ENCODE measurements around the gene ERP29. TPM values are rescaled to one million over a fixed set of nuclear protein-coding genes. Genes with fewer than 3 reads are reported as not detected.
"Not testable (repeated sequence)": the region's sequence is repeated elsewhere in the genome, so short reads cannot be mapped to it uniquely, and the experiment has no call there.

The ERP29 gene
- total RNA-seq, 1 experiment from 2014 or later, result 193 TPM

DNA sequence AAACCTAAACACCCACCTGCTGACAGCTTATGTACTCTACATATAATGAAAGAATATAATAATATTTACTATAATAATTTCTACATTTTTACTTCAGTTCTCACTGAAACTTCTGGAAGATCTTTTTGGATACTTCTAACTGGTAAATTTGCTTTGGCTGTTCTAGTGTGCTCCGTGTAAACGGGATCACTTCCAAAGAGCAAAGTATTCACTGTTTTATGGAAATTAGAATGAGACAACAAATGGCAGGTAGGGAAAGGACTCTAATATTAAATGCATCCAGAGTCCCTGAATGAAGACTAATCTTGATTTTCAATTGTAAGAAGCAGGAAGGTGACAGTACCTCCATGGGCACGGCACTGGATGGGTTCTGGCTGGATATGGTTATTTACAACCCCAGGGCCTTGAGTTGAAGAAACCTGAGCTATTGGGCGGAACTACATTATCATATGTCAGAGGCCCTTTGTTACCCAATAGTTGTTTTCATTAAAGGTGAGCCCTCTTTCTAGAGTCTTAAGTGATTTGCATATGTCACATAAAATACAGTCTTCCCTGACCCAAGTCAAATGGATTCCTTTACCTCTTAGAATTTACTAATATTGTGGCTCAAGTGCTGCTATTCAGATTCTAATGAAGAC lies 10.7 kb downstream of the ERP29 start:
- in situ Hi-C loops (cut with HindIII; ENCODE audit: low pct_unique_long_range_greater_than_20kb, low sequenced_read_pairs), result no loop called here
- no peak for DNase-seq (ENCODE audit: low read depth)

DNA sequence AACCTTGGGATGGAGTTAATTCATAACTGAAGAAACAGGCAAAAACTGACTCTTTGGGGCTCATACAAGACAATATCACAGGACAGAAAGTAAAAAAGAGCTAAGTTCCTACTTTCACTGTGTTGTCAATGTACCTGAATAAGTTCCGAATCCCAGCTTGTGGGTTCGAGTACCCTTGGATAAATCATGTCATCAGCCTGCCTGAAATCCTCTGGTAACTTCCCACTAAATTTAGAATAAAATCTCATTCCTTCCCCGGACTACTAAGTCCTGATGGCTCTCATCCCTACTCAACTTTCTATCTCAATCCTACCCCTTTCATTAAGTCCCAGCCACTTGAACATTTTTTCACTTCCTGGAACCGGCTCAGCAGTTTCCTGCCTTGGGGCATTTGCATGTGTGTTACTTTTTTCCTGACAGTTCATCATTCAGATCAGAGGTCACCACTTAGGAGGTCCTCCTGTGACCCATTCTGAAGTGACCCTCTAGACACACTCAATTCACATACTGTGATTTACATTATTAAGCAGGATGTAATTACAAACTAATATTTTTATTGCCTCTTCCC lies 12.7 kb downstream of the ERP29 start:
- in situ Hi-C loops (cut with HindIII; ENCODE audit: low pct_unique_long_range_greater_than_20kb, low sequenced_read_pairs), result no loop called here
- DNase-seq (ENCODE audit: low read depth), result no peak

DNA sequence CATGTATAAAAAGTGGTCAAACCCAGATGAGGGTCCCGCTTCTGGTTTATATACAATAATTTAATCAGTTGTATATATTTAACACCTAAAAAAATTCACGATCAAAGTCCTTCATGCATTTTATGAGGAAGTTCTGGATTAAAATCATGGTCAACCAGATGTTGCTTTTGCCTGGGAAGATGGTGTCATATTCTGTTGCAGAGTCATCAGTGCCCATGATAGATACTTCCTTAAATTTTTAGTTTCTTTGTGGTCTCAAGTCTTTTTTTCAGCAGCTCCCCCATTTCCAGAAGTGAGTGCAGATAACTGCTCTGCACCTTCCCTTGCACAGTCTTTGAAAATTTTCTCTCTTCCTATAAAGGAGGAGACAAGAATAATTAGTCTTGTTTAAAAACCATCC lies 16.1 kb downstream of the ERP29 start:
- in situ Hi-C loops (cut with HindIII; ENCODE audit: low pct_unique_long_range_greater_than_20kb, low sequenced_read_pairs), result no loop called here
- DNase-seq (ENCODE audit: low read depth), result no peak

DNA sequence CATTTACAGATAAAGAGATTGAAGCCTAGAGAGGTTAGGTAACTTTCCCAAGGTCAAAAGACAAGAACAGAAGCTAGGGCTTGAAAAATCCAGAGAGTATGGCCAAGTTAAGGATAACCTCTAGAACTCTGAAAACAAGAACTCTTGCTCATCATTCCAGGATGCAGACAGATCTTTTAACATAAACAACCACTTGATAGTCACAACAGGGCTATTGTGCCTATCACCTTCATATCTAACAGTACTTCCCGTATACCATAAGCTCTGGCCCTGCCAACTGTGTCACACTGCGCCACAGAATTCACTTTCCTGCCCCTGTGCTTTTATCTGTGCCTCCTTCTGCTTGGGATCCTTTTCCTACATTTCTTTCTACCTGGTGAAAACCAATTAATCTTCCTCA lies 18.2 kb downstream of the ERP29 start:
- no peak for DNase-seq (ENCODE audit: low read depth)
- in situ Hi-C loops (cut with HindIII; ENCODE audit: low pct_unique_long_range_greater_than_20kb, low sequenced_read_pairs), result no loop called here

DNA sequence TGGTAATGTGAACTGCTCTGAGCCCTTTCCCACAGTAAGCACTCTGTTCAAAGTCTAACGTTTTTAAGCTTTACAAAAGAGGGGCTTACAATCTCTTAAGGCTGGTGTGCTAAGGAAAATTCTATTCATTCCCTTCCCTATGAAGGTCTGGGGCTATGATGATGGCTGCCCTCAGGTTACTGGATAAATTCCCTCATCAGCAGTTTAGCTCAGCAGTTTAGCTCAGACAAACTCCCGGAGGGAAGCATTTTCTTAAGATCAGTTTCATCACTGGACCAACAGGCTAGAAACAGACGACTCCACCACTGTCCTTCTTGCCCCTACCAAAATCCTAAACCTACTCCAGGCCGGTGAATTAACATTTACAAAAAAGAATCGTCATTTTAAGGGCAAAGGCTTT lies 19.1 kb downstream of the ERP29 start:
- DNase-seq (ENCODE audit: low read depth), result no peak

DNA sequence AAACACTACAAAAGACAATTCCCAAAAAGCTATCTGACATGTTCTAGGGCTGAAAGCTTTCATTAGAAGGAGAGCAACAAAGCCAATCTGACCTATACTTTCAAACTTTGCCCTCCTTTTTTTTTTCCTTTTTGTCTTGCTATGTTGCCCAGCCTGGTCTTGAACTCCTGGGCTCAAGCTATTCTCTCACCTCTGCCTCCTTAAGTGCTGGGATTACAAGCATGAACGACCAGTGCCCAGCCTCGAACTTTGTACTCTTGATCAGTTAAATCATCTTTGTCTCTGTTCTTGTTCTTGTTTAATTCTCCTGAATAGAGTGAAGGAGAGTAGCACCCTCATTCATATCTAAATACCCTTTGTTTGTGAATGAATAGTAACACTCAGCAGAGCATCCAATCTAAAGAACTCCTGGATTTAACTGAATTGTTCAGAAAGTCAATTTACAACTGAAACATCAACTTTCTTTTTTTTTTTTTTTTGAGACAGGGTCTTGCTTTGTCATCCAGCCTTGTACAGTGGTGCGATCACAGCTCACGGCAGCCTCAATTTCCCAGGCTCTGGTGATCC lies 22.1 kb downstream of the ERP29 start:
- DNase-seq (ENCODE audit: low read depth), result no peak
- in situ Hi-C loops (cut with HindIII; ENCODE audit: low pct_unique_long_range_greater_than_20kb, low sequenced_read_pairs), result no loop called here

More for the DNA sequence above, 19.1 kb downstream of the ERP29 start:
- in situ Hi-C loops (cut with HindIII; ENCODE audit: low pct_unique_long_range_greater_than_20kb, low sequenced_read_pairs), result no loop called here

DNA sequence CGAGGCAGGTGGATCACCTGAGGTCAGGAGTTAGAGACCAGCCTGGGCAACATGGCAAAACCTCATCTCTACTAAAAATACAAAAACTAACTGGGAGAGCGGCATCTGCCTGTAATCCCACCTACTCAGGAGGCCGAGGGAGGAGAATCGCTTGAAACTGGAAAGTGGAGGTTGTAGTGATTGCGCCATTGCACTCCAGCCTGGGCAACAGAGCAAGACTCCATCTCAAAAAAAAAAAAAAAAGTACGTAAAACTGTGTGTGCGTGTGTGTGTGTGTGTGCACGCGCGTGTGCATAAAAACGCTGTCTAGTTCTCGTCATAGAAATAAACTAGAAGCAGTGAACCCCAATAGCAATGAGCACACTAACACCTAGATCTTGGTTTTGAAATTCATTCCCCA lies 23.4 kb downstream of the ERP29 start:
- in situ Hi-C loops (cut with HindIII; ENCODE audit: low pct_unique_long_range_greater_than_20kb, low sequenced_read_pairs); DNase-seq (ENCODE audit: low read depth): not testable (repeated sequence)

DNA sequence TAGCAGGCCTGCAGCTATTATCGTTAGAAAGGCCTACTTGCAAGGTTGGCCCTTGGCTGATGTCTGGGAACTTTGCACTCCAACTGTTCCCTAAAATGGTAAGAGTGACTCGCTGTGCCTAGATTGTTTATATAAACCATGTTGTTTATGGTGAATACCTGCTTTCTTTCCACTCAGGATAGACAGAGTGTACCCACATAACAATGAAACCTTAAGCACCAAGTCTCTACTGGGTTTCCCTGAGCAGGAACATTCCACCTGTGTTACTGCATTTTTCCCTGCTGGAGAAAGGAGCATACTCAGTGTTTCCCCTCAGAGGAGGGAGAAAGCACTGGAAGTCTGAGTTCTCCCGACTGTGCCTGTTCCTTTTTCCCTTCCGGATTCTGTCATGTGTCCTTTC lies 32.8 kb downstream of the ERP29 start:
- in situ Hi-C loops (cut with HindIII; ENCODE audit: low pct_unique_long_range_greater_than_20kb, low sequenced_read_pairs), result no loop called here
- DNase-seq (ENCODE audit: low read depth), result no peak

DNA sequence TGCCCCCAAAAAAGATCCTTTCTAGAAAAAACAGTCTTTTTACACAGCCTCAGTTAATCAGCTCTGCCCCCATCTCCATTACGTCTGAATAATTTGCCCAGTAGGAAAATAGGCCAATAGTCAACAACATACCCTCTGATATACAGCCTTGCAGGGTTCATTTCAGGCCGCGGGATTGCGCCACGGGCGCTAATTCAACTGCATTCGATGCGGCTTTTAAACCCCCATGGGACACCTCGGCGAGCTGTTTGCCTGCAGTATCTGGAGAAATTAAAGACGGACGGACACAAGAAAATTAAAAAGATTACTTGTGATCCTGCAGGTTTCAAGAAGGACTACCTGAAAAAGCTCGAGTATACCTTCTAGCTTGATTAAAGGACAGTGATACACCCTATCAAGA lies 36.1 kb downstream of the ERP29 start:
- no peak for DNase-seq (ENCODE audit: low read depth)
- in situ Hi-C loops (cut with HindIII; ENCODE audit: low pct_unique_long_range_greater_than_20kb, low sequenced_read_pairs), result no loop called here

DNA sequence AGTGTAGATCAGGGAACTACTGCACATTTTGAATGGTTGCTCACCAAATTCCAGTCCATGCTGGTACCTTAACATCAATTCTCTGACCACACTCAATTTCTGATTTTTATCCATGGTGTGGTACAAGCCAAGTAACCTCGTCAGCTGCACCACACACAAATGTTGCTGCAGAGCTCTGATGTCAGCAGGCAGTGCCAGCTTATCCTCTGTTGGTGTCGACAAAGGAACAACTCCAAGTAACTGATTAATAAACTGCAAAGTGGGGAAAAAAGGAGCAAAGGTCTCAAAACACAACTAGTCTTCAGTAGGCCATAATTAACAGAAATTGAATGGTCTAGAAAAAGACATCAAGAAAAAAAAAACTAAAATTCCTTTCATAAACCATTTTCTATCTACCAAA lies 47.9 kb downstream of the ERP29 start:
- in situ Hi-C loops (cut with HindIII; ENCODE audit: low pct_unique_long_range_greater_than_20kb, low sequenced_read_pairs), result no loop called here
- peak; percentile 34 for DNase-seq (ENCODE audit: low read depth)

DNA sequence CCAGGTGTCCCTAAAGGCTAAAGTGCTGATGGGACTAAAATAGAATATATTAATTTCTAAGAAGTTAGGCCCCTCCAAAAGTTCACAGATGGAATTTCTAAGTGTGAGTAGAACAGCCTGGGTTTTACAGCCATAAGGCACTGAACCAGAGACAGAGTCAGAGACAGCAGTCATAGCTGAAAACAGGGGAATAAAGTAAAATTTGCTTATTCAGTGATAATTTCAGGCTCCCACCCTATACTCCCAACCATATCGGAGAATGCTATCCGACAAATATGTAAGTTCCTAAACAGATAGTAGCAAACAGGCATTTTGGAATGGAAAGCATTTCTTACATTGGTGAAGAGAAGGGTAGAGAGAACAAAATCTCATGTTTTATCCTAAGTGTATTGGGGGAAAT lies 50.0 kb downstream of the ERP29 start:
- in situ Hi-C loops (cut with HindIII; ENCODE audit: low pct_unique_long_range_greater_than_20kb, low sequenced_read_pairs), result no loop called here
- DNase-seq (ENCODE audit: low read depth), result no peak

DNA sequence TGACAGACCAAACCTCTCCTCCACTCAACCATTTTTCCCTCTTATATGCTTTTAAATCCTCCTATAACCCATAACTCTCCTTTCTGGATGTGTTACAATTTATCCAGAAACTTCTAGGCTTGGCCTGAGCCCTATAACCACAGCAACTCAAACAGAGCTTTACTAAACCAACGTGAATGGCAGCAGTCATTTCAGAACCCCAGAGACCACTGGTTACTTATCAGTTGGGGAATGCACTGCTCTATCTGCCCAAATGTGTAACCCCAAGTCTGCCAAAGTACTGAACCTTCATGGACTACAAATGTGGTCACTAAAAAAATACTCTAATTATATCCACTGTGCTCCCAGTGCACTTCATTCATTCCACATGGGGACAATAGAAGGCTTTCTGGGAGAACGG lies 53.3 kb downstream of the ERP29 start:
- DNase-seq (ENCODE audit: low read depth), result no peak
- in situ Hi-C loops (cut with HindIII; ENCODE audit: low pct_unique_long_range_greater_than_20kb, low sequenced_read_pairs), result no loop called here

Other genes with a start within 250 kb of the ERP29 start
- 176 and 178 TPM in 2 replicates for gene ALDH2, start 246.5 kb upstream of the ERP29 start, total RNA-seq (2014; rRNA removed; shearing (Covaris generic); ENCODE audit: low replicate concordance)
- gene MAPKAPK5, start 171.2 kb upstream of the ERP29 start, total RNA-seq (2014; rRNA removed; shearing (Covaris generic); ENCODE audit: low replicate concordance), result 19.1 and 50.8 TPM in 2 replicates
- 19.6 and 22.5 TPM in 2 replicates for gene TMEM116, start 261 bp upstream of the ERP29 start, total RNA-seq (2014; rRNA removed; shearing (Covaris generic); ENCODE audit: low replicate concordance)
- 7.9 and 29.2 TPM in 2 replicates for gene NAA25, start 95.4 kb downstream of the ERP29 start, total RNA-seq (2014; rRNA removed; shearing (Covaris generic); ENCODE audit: low replicate concordance)
- gene TRAFD1, start 112.1 kb downstream of the ERP29 start, total RNA-seq (2014; rRNA removed; shearing (Covaris generic); ENCODE audit: low replicate concordance), result 26.4 and 32.3 TPM in 2 replicates